GM19397 (cell line): ENCODE results near the gene PEX11G.

Experiments used
- ATAC-seq: cut with Tn5 transposase; IDR thresholded peaks from one replicate; pipeline ENCODE4 v1.9.1; 2021; ENCODE audit warnings: mild to moderate bottlenecking, moderate library complexity; ENCODE audit not compliant: unreplicated experiment

PEX11G gene

DNA sequence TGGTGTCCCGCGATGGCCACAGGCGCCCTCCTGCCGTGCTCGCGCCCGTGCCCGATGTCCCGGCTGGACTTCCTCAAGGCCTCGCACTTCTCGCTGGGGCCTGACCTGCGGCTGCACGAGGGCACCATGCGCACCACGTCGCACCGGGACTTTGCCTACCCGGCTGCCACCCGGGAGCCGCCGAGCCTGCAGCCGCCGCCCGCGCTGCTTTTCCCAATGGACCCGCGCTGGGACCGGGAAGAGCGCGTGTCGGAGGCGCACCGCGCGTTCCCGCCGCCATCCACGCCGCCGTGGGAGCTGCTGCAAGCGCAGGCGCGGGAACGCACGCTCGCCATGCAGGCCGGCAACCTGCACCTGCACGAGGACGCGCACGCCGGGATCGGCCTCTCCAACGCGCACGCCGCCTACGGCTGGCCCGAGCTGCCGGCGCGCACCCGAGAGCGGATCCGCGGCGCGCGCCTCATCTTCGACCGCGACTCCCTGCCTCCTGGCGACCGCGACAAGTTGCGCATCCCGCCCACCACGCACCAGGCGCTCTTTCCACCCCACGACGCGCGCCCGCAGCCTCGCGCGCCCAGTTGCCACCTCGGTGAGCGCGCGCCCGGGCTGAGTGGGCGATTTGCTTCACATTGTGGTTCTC lies 12.1 kb upstream of the PEX11G start:
- no peak for ATAC-seq

DNA sequence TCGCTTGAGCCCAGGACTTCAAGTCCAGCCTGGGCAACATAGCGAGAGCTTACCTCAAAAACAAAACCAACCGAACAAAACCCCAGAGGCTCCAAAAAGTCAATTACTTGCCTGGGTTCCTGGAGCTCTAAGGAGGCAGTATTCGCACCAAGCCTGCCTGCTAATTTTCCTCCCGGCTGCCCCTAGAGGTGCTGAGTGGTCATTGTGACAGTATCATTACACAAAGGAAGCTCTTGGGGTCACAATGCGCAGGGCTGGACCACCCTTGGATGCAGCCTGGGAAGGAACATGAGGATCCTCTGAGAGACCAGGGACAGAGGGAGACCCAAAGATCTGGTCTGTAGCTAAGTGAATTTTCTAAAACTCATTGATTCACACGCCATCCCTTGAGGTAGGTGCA lies 8.5 kb upstream of the PEX11G start:
- ATAC-seq, result no peak

DNA sequence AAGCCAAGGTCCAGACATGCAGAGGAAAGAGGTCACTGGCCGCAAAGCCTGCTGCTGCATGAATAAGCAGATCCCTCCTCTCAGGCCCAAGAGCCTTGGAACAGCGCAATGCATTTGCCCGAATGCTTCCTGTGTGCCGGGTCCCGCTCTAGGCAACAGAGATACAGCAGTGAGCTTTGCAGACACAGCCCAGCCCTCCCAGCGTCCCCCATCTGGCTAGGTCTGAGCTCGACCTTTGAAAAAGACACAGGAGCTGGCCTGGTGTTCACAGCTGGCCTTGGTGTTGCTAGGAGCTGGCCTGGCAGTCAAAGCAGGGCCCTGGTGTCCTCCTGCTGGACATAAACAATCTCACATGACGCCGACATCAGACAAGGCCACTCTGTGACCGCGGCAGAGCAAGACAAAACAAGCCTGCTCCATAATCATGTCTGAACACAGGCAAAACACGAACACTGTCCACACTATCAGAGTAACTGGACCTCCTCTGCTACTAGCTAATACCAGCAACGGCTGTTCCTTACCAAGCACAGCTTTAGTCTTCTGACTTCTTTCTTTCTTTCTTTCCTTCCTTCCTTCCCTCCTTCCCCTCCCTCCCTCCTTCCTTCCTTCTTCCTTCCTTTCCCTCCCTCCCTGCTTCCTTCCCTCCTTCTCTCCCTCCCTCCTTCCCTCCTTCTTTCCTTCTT lies 5.7 kb upstream of the PEX11G start:
- ATAC-seq, result no peak

GRCh38 chr19:7492558-7492957 lies 3.7 kb upstream of the PEX11G start:
- no peak for ATAC-seq

DNA sequence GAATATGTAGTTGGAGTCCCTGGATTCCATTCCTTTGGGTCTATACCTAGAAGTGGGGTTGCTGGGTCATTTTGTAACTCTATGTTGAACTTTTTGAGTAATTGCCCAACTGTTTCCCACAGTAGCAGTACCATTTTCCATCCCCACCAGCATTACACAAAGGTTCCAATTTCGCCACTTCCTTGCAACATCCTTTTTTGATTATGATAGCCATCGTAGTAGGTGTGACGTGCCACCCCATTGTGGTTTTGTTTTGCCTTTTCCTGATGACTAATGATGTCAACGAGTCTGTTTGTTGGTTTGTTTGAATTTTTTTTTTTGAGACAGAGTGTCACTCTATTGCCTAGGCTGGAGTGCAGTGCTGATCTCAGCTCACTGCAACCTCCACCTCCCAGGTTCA lies 3.3 kb upstream of the PEX11G start:
- no peak for ATAC-seq

DNA sequence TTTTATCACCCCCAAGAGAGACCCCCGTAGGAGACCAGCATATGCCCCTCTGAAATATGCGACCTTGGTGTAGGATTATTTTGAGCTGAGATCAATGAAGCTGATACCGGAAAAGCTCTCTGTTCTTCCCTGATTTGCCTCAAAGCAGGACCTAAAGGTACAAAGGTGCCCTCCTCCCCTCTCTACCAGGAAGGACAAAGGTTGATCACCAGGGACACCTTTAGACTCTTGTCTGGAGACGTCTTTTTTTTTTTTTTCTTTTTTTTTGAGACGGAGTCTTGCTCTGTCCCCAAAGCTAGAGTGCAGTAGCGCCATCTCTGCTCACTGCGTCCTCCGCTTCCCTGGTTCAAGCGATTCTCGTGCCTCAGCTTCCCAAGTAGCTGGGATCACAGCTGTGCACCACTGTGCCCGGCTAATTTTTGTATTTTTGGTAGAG lies 792 bp upstream of the PEX11G start:
- ATAC-seq, result no peak

- ATAC-seq, result no peak
Measured at GRCh38 chr19:7486923-7487322, 1.9 kb downstream of the PEX11G start.

DNA sequence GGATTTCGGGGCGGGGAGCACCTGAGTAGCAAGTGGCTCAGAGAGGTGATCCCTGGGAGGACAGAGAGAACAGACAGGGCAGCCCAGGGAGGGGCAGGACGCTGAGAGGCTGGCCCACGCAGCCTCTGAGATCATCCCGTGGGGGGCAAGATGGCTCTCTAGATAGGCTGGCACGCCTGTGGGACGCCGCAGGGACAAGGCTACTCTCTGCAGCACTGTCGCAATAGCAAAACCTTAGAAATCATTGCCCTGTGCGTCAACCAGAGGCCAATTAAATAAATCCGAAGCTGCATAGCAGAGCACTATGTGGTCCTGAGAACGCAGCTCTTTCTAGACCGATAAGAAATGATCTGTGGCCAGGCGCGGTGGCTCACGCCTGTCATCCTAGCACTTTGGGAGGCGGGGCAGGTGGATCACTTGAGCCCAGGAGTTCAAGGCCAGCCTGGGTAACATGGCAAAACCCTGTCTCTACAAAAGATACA lies 5.1 kb downstream of the PEX11G start:
- ATAC-seq, result no peak

GRCh38 chr19:7482584-7483439 lies 6.0 kb downstream of the PEX11G start:
- no peak for ATAC-seq

GRCh38 chr19:7480970-7481255 lies 7.9 kb downstream of the PEX11G start:
- ATAC-seq, result no peak

- no peak for ATAC-seq
Measured at GRCh38 chr19:7480222-7480969, 8.4 kb downstream of the PEX11G start.

GRCh38 chr19:7478843-7479227 lies 10.0 kb downstream of the PEX11G start:
- ATAC-seq, result no peak

GRCh38 chr19:7478173-7478842 lies 10.5 kb downstream of the PEX11G start:
- no peak for ATAC-seq

- ATAC-seq, result no peak
Measured at GRCh38 chr19:7477758-7478157, 11.1 kb downstream of the PEX11G start.

DNA sequence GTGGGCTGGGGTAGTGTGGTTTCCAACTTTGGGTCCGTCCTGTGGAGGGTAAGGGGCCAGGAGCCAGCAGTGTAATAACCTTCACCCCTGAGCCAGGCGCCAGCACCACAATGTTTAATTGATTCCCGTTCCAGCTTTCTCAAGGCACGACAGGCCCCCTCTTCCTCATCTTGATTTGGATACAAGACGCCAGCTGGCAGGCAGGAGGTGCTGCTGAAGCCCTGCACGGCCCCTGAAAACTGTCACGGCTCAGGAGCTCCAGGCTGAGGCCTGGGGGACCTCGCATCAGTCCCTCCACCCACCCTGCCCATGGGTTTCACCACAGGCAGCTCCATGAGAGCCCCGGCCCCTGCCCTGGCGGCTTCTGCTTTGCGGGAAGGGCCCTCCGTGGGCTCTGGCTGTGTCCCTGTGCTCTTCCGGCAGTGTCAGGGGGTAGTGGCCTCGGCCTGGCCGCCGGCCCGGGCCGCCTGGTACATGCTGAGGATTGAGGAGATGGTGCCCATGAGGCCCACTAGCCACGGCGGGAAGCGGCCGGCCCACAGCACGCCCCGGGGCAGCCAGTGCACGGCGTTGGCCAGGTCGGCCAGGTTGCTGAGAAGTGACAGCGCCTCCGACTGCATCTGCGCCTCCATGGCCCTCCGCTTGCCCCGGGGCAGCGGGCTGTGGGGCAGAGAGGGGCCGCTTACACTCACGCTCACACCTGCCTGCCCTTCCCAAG lies 11.9 kb downstream of the PEX11G start:
- ATAC-seq, result no peak

- ATAC-seq, result no peak
Measured at GRCh38 chr19:7476241-7476640, 12.6 kb downstream of the PEX11G start.

- no peak for ATAC-seq
Measured at GRCh38 chr19:7475665-7476064, 13.2 kb downstream of the PEX11G start.

GRCh38 chr19:7471696-7472615 lies 16.9 kb downstream of the PEX11G start:
- no peak for ATAC-seq
